Mesenchymal stem cell (in vitro differentiated cells and primary cell): ENCODE measurements around the gene ALDH7A1.

Experiments
- DNase-seq: peaks from one replicate; pipeline ENCODE4 v3.0.0-alpha.2; 2013
- H2AFZ ChIP-seq: one replicate; pipeline ENCODE4 v1.6.1; 2013; ENCODE audit warnings: low read depth, mild to moderate bottlenecking, control low read depth, inconsistent platforms, low read length, moderate library complexity
- H2AK5ac ChIP-seq: 2 replicates; pipeline ENCODE4 v1.6.1; 2013; ENCODE audit warnings: low read length, moderate library complexity, mild to moderate bottlenecking, inconsistent platforms; ENCODE audit not compliant: severe bottlenecking
- H2BK120ac ChIP-seq: one replicate; pipeline ENCODE4 v1.6.1; 2013; ENCODE audit warnings: low read depth, mild to moderate bottlenecking, inconsistent platforms, low read length, moderate library complexity
- H2BK12ac ChIP-seq, 2 experiments: one replicate each; pipeline ENCODE4 v1.6.1; 2013; ENCODE audit warnings: inconsistent platforms in 2 of 2, low read length in 2 of 2, mild to moderate bottlenecking in 2 of 2, moderate library complexity in 2 of 2, control low read depth in 1 of 2
- H2BK15ac ChIP-seq: one replicate; pipeline ENCODE4 v1.6.1; 2013; ENCODE audit warnings: mild to moderate bottlenecking, low read depth, inconsistent platforms; ENCODE audit not compliant: poor library complexity, severe bottlenecking
- H2BK5ac ChIP-seq: 2 replicates; pipeline ENCODE4 v1.6.1; 2013; ENCODE audit warnings: low read depth, mild to moderate bottlenecking, low read length, control low read depth, inconsistent platforms; ENCODE audit not compliant: poor library complexity, severe bottlenecking
- H3K14ac ChIP-seq, 2 experiments: one replicate each; pipeline ENCODE4 v1.6.1; 2013; ENCODE audit warnings: inconsistent platforms in 2 of 2, low read length in 2 of 2, control low read depth in 1 of 2, mild to moderate bottlenecking in 1 of 2, moderate library complexity in 1 of 2
- H3K18ac ChIP-seq, 2 experiments: one replicate each; pipeline ENCODE4 v1.6.1; 2013; ENCODE audit warnings: inconsistent platforms in 2 of 2, low read length in 2 of 2, control low read depth in 1 of 2, low read depth in 1 of 2, mild to moderate bottlenecking in 1 of 2
- H3K23ac ChIP-seq, 2 experiments: one replicate each; pipeline ENCODE4 v1.6.1; 2013; ENCODE audit warnings: inconsistent platforms in 2 of 2, low read length in 2 of 2, mild to moderate bottlenecking in 2 of 2, moderate library complexity in 2 of 2, control low read depth in 1 of 2
- H3K27ac ChIP-seq: 2 replicates; pipeline ENCODE4 v1.5.1; 2013; ENCODE audit warnings: mild to moderate bottlenecking, moderate library complexity, low read length, control low read depth, inconsistent platforms; ENCODE audit not compliant: poor library complexity, severe bottlenecking
- H3K27me3 ChIP-seq, 2 experiments: 2 replicates each; pipeline versions ENCODE4 v1.6.1 to v1.7.0; 2013; ENCODE audit warnings: low read length in 2 of 2, mild to moderate bottlenecking in 2 of 2, moderate library complexity in 2 of 2, control low read depth in 1 of 2, inconsistent platforms in 1 of 2; ENCODE audit not compliant: control insufficient read depth in 1 of 2, insufficient read depth in 1 of 2
- H3K36me3 ChIP-seq, 2 experiments: 2 replicates each; pipeline versions ENCODE4 v1.6.1 to v1.7.0; 2013; ENCODE audit warnings: low read length in 2 of 2, control low read depth in 1 of 2, inconsistent platforms in 1 of 2, low read depth in 1 of 2, mild to moderate bottlenecking in 1 of 2; ENCODE audit not compliant: insufficient read depth in 2 of 2, control insufficient read depth in 1 of 2
- H3K4ac ChIP-seq, 2 experiments: one replicate each; pipeline ENCODE4 v1.6.1; 2013; ENCODE audit warnings: inconsistent platforms in 2 of 2, low read length in 2 of 2, mild to moderate bottlenecking in 2 of 2, moderate library complexity in 2 of 2, control low read depth in 1 of 2, low read depth in 1 of 2
- H3K4me1 ChIP-seq: 2 replicates; pipeline ENCODE4 v1.6.1; 2013; ENCODE audit warnings: low read depth, low read length, control low read depth; ENCODE audit not compliant: control insufficient read depth, insufficient read depth
- H3K4me2 ChIP-seq: 2 replicates; pipeline ENCODE4 v1.6.1; 2013; ENCODE audit warnings: low read length, mild to moderate bottlenecking, inconsistent platforms; ENCODE audit not compliant: poor library complexity, severe bottlenecking
- H3K4me3 ChIP-seq, 2 experiments: 2 replicates each; pipeline versions ENCODE4 v1.5.1 to v1.7.0; 2013; ENCODE audit warnings: low read length in 2 of 2, mild to moderate bottlenecking in 2 of 2, control low read depth in 1 of 2, low read depth in 1 of 2; ENCODE audit not compliant: insufficient read depth in 1 of 2
- H3K79me1 ChIP-seq: replicated peaks from 2 replicates; pipeline ENCODE4 v1.6.1; 2013; ENCODE audit warnings: mild to moderate bottlenecking, control low read depth, low read length, inconsistent platforms; ENCODE audit not compliant: poor library complexity, severe bottlenecking
- H3K9ac ChIP-seq: 2 replicates; pipeline ENCODE4 v1.7.0; 2013; ENCODE audit warnings: mild to moderate bottlenecking, low read length, moderate library complexity
- H3K9me3 ChIP-seq: 2 replicates; pipeline ENCODE4 v1.7.0; 2013; ENCODE audit warnings: mild to moderate bottlenecking, low read length; ENCODE audit not compliant: control insufficient read depth
- H4K8ac ChIP-seq: one replicate; pipeline ENCODE4 v1.6.1; 2013; ENCODE audit warnings: inconsistent platforms, mild to moderate bottlenecking, low read length, moderate library complexity
- H4K91ac ChIP-seq: one replicate; pipeline ENCODE4 v1.6.1; 2013; ENCODE audit warnings: mild to moderate bottlenecking, low read length, inconsistent platforms
- WGBS: methylation state at CpG from one replicate; pipeline ENCODE4 v1.1.7; 2013; ENCODE audit warnings: mixed read lengths; 5-methylcytosine and 5-hydroxymethylcytosine counted together

The ALDH7A1 gene

GRCh38 chr5:126577415-126577814, 17.6 kb downstream of the ALDH7A1 start:
- no peak overlapping the region for H2AFZ ChIP-seq
- H2BK12ac ChIP-seq = no peak overlapping the region
- 92% methylated on average over 5 of the region's 5 CpGs for WGBS
- H2BK15ac ChIP-seq = no peak overlapping the region
- H3K27ac ChIP-seq = no peak overlapping the region
- no peak overlapping the region for H2BK5ac ChIP-seq
- no peak overlapping the region for H3K18ac ChIP-seq
- no peak overlapping the region for H4K8ac ChIP-seq
- H4K91ac ChIP-seq = no peak overlapping the region
- no peak overlapping the region for H3K9ac ChIP-seq
- H2AK5ac ChIP-seq = no peak overlapping the region
- peaks cover 5% of the 10 kb centered on the region for H3K79me1 ChIP-seq
- H3K4me1 ChIP-seq = no peaks in the 10 kb centered on the region
- no peak overlapping the region for H2BK120ac ChIP-seq
- DNase-seq = no peak
- no peak overlapping the region for H3K4me3 ChIP-seq
- no peak overlapping the region for H3K14ac ChIP-seq
- no peak overlapping the region for H3K23ac ChIP-seq
- H3K27me3 ChIP-seq = no peaks in the 10 kb centered on the region
- no peak overlapping the region for H3K4ac ChIP-seq
- H3K4me2 ChIP-seq = no peak overlapping the region
- H3K36me3 ChIP-seq = peaks cover 32 to 68% of the 10 kb centered on the region in 2 experiments
- H3K9me3 ChIP-seq = no peaks in the 10 kb centered on the region

DNA sequence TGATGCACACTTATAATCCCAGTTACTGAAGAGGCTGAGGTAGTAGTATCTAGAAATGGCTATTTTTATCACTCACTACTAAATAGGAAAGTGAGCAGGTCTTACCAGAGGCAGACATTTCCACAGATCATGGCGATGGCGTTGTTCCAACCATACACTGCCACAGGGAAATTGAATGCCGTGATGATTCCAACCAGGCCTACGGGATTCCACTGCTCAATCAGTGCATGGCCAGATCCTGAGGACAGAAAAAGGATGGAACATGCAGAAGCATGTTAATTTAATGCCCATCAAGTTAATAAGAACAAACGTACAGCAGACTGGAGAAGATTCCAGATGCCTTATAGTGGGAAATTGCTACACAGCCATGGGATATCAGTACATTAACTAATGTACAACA, 18.0 kb downstream of the ALDH7A1 start:
- Histone ChIP-seq H3K9me3 (no peaks in the 10 kb centered on the region), H2BK120ac (no peak overlapping the region), H3K18ac (no peak overlapping the region), H3K4me3 (no peak overlapping the region), H3K27ac (no peak overlapping the region), H3K36me3 (peaks cover 32 to 68% of the 10 kb centered on the region in 2 experiments), H3K23ac (no peak overlapping the region), H4K91ac (no peak overlapping the region), H2AFZ (no peak overlapping the region), H3K4me1 (no peaks in the 10 kb centered on the region), H2BK5ac (no peak overlapping the region), H2BK12ac (no peak overlapping the region), H3K4ac (no peak overlapping the region), H3K4me2 (no peak overlapping the region), H2AK5ac (no peak overlapping the region), H2BK15ac (no peak overlapping the region), H3K27me3 (no peaks in the 10 kb centered on the region), H3K9ac (no peak overlapping the region), H3K14ac (no peak overlapping the region), H3K79me1 (peaks cover 5% of the 10 kb centered on the region), H4K8ac (no peak overlapping the region)
- DNase-seq = no peak
- WGBS = 95% methylated on average over 5 of the region's 5 CpGs

DNA sequence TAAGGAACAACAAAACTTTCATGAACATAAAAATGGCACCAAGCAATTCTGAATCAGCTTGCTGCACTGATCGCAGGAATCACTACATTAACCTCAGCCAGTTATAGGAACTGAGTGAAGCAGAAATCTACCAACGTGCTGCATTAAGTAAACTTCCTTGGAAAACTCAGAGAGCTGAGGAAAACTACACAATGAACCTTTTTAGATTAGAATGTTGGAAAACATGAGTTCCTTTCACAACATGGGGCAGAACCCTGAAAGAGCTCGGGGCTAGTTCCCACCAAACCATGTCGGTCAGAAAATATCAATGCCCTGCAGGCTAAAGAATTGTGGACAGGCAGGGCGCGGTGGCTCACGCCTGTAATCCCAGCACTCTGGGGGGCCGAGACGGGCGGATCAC, 19.4 kb downstream of the ALDH7A1 start:
- Histone ChIP-seq H3K79me1 (peaks cover 6% of the 10 kb centered on the region), H3K9ac (no peak overlapping the region), H3K27ac (no peak overlapping the region), H3K14ac (no peak overlapping the region), H2BK15ac (no peak overlapping the region), H2AK5ac (no peak overlapping the region), H3K23ac (no peak overlapping the region), H3K4me3 (no peak overlapping the region), H3K4me2 (no peak overlapping the region), H4K91ac (no peak overlapping the region), H3K36me3 (peaks cover 22 to 63% of the 10 kb centered on the region in 2 experiments), H3K4ac (no peak overlapping the region), H2BK12ac (no peak overlapping the region), H3K18ac (no peak overlapping the region), H3K9me3 (no peaks in the 10 kb centered on the region), H2BK120ac (no peak overlapping the region), H3K4me1 (no peaks in the 10 kb centered on the region), H2AFZ (no peak overlapping the region), H2BK5ac (no peak overlapping the region), H3K27me3 (no peaks in the 10 kb centered on the region), H4K8ac (no peak overlapping the region)
- WGBS = over 99% methylated on average over 9 of the region's 10 CpGs
- no peak for DNase-seq

- Histone ChIP-seq H3K4me2 (no peak overlapping the region), H3K36me3 (peaks cover 22 to 67% of the 10 kb centered on the region in 2 experiments), H2AFZ (no peak overlapping the region), H2BK15ac (no peak overlapping the region), H3K23ac (no peak overlapping the region), H4K8ac (no peak overlapping the region), H4K91ac (no peak overlapping the region), H2BK120ac (no peak overlapping the region), H3K4me1 (no peaks in the 10 kb centered on the region), H3K27me3 (no peaks in the 10 kb centered on the region), H3K9me3 (no peaks in the 10 kb centered on the region), H2BK5ac (no peak overlapping the region), H3K4me3 (no peak overlapping the region), H3K4ac (no peak overlapping the region), H3K18ac (no peak overlapping the region), H2AK5ac (no peak overlapping the region), H3K14ac (no peak overlapping the region), H3K9ac (no peak overlapping the region), H2BK12ac (no peak overlapping the region), H3K27ac (no peak overlapping the region), H3K79me1 (peaks cover 2% of the 10 kb centered on the region)
- WGBS = 100% methylated on average over 3 of the region's 4 CpGs
- no peak for DNase-seq
Measured at GRCh38 chr5:126568206-126568755, 26.7 kb downstream of the ALDH7A1 start.
